ENCODE data around the gene INSM1.

GRCh38 chr20:20363799-20364592, 3.9 kb upstream of the INSM1 start:
- TF ChIP-seq YY1 (IDR thresholded peaks at IDR 0.05; ENCODE audit: insufficient read depth, insufficient read length) (no peak), ZNF274 (IDR thresholded peaks at IDR 0.05; ENCODE audit: low read depth, low read length) (no peak), SUZ12 (IDR thresholded peaks at IDR 0.05; ENCODE audit: extremely low read depth, insufficient read depth, insufficient read length) (no peak)

Data from NT2/D1 (cell line).